Ishikawa (cell line): ENCODE results near the gene PNLIPRP2.

Experiments
- CEBPB ChIP-seq: IDR thresholded peaks from 2 replicates; pipeline ENCODE4 v1.6.1; 2012
- CREB1 ChIP-seq: IDR thresholded peaks from 2 replicates; pipeline ENCODE4 v1.6.1; 2012; ENCODE audit warnings: low read depth
- EGR1 ChIP-seq: IDR thresholded peaks from 2 replicates; pipeline ENCODE4 v1.6.1; 2012
- EP300 ChIP-seq: IDR thresholded peaks from 2 replicates; pipeline ENCODE4 v1.6.1; 2012; ENCODE audit warnings: borderline replicate concordance
- FOXM1 ChIP-seq: IDR thresholded peaks from 2 replicates; pipeline ENCODE4 v1.6.1; 2012; ENCODE audit warnings: low read depth, borderline replicate concordance
- MAX ChIP-seq: IDR thresholded peaks from 2 replicates; pipeline ENCODE4 v1.6.1; 2012
- NFIC ChIP-seq: IDR thresholded peaks from 2 replicates; pipeline ENCODE4 v1.6.1; 2012
- RAD21 ChIP-seq: IDR thresholded peaks from 2 replicates; pipeline ENCODE4 v1.6.1; 2012; ENCODE audit warnings: low read depth
- REST ChIP-seq: IDR thresholded peaks from 2 replicates; pipeline ENCODE4 v1.6.1; 2012; ENCODE audit warnings: low read depth, mild to moderate bottlenecking
- TAF1 ChIP-seq: IDR thresholded peaks from 2 replicates; pipeline ENCODE4 v1.6.1; 2012; ENCODE audit warnings: low read depth, mild to moderate bottlenecking
- TCF12 ChIP-seq: IDR thresholded peaks from 2 replicates; pipeline ENCODE4 v1.6.1; 2012; ENCODE audit warnings: low read depth
- TEAD4 ChIP-seq: IDR thresholded peaks from 2 replicates; pipeline ENCODE4 v1.6.1; 2012
- YY1 ChIP-seq: IDR thresholded peaks from 2 replicates; pipeline ENCODE4 v1.6.1; 2012; ENCODE audit warnings: low read depth
- ZBTB7A ChIP-seq: IDR thresholded peaks from 2 replicates; pipeline ENCODE4 v1.6.1; 2012; ENCODE audit warnings: low read depth

GRCh38 chr10:116646502-116646901, 25.7 kb downstream of the PNLIPRP2 start:
- no peak for TF ChIP-seq FOXM1
- no peak for TF ChIP-seq TCF12
- no peak for TF ChIP-seq TAF1
- no peak for TF ChIP-seq CEBPB
- no peak for TF ChIP-seq YY1
- no peak for TF ChIP-seq MAX
- no peak for TF ChIP-seq EP300
- TF ChIP-seq REST = no peak
- no peak for TF ChIP-seq CREB1
- TF ChIP-seq NFIC = no peak
- no peak for TF ChIP-seq TEAD4
- TF ChIP-seq RAD21 = no peak
- no peak for TF ChIP-seq EGR1
- no peak for TF ChIP-seq ZBTB7A
